GM23338 (cell line): ENCODE data around the gene ARL13A. TPM values are rescaled to one million over a fixed set of nuclear protein-coding genes. Genes with fewer than 3 reads are reported as not detected.
"Not testable (repeated sequence)": the region's sequence is repeated elsewhere in the genome, so short reads cannot be mapped to it uniquely, and the experiment has no call there.

Experiments used
- ATAC-seq: fragments of 200-7000 bp; cut with Tn5 transposase; 3 replicates; pipeline ENCODE4 v1.9.1; 2020
- DNase-seq: peaks from one replicate; pipeline ENCODE4 v3.0.0-alpha.2; 2015; ENCODE audit warnings: low spot score
- H2AFZ ChIP-seq: fragments of 200-600 bp; sonication (generic); 2 replicates; pipeline ENCODE4 v1.8.0; 2016; ENCODE audit warnings: antibody characterized with exemption, mild to moderate bottlenecking, moderate library complexity
- H3F3A ChIP-seq: fragments of 200-600 bp; sonication (generic); replicated peaks from 2 replicates; pipeline ENCODE4 v1.8.0; 2017; ENCODE audit warnings: antibody characterized with exemption, mixed run types, low read depth
- H3K27ac ChIP-seq: fragments of 200-600 bp; sonication (generic); 2 replicates; pipeline ENCODE4 v1.6.1; 2016; ENCODE audit warnings: low read depth
- H3K27me3 ChIP-seq: fragments of 200-600 bp; sonication (generic); 2 replicates; pipeline ENCODE4 v1.8.0; 2016; ENCODE audit warnings: mild to moderate bottlenecking, mixed run types, moderate library complexity; ENCODE audit not compliant: insufficient read depth
- H3K36me3 ChIP-seq: fragments of 200-600 bp; sonication (generic); 2 replicates; pipeline ENCODE4 v1.8.0; 2016; ENCODE audit warnings: mild to moderate bottlenecking; ENCODE audit not compliant: insufficient read depth
- H3K4me1 ChIP-seq: fragments of 200-600 bp; sonication (generic); 2 replicates; pipeline ENCODE4 v1.8.0; 2016; ENCODE audit warnings: mild to moderate bottlenecking, moderate library complexity; ENCODE audit not compliant: insufficient read depth
- H3K4me2 ChIP-seq: fragments of 200-600 bp; sonication (generic); 2 replicates; pipeline ENCODE4 v1.7.1; 2017; ENCODE audit warnings: mixed run types
- H3K4me3 ChIP-seq: fragments of 200-600 bp; sonication (generic); 2 replicates; pipeline ENCODE4 v1.6.1; 2016; ENCODE audit warnings: mixed run types
- H3K79me2 ChIP-seq: fragments of 200-600 bp; sonication (generic); replicated peaks from 2 replicates; pipeline ENCODE4 v1.8.0; 2017; ENCODE audit warnings: mild to moderate bottlenecking; ENCODE audit not compliant: insufficient read depth
- H3K9me2 ChIP-seq: fragments of 200-600 bp; sonication (generic); 2 replicates; pipeline ENCODE4 v1.8.0; 2017; ENCODE audit not compliant: insufficient read depth
- H4K20me1 ChIP-seq: fragments of 200-600 bp; sonication (generic); replicated peaks from 2 replicates; pipeline ENCODE4 v1.8.0; 2017; ENCODE audit warnings: mild to moderate bottlenecking; ENCODE audit not compliant: insufficient read depth
- H3K27ac Mint-ChIP-seq: 2 replicates; pipeline ENCODE4 v1.8.0; 2020; ENCODE audit warnings: inconsistent platforms, mild to moderate bottlenecking, moderate library complexity, mixed read lengths
- H3K27me3 Mint-ChIP-seq: 3 replicates; pipeline ENCODE4 v1.8.0; 2022; ENCODE audit warnings: low read depth, mild to moderate bottlenecking, moderate library complexity, mixed read lengths, inconsistent platforms; ENCODE audit not compliant: insufficient read depth, poor library complexity
- H3K36me3 Mint-ChIP-seq: 3 replicates; pipeline ENCODE4 v1.8.0; 2021; ENCODE audit warnings: low read depth, mild to moderate bottlenecking, inconsistent platforms, moderate library complexity, mixed read lengths
- H3K4me1 Mint-ChIP-seq: 3 replicates; pipeline ENCODE4 v1.8.0; 2020; ENCODE audit warnings: mild to moderate bottlenecking, inconsistent platforms, mixed read lengths
- H3K4me3 Mint-ChIP-seq: 3 replicates; pipeline ENCODE4 v1.8.0; 2021; ENCODE audit warnings: moderate library complexity, mild to moderate bottlenecking, inconsistent platforms, mixed read lengths
- H3K9me3 Mint-ChIP-seq: 3 replicates; pipeline ENCODE4 v1.8.0; 2020; ENCODE audit warnings: moderate library complexity, mild to moderate bottlenecking, inconsistent platforms, mixed read lengths
- CREB1 ChIP-seq: fragments of 250-450 bp; sonication (Bioruptor Pico); IDR thresholded peaks from 2 replicates; pipeline ENCODE4 v1.5.0; 2020; ENCODE audit warnings: low read depth, mild to moderate bottlenecking, moderate library complexity
- EZH2 ChIP-seq: fragments of 200-600 bp; sonication (generic); IDR thresholded peaks from one replicate; pipeline ENCODE4 v1.8.0; 2017; ENCODE audit warnings: antibody characterized with exemption, mild to moderate bottlenecking, low read depth; ENCODE audit not compliant: unreplicated experiment
- EZH2phosphoT487 ChIP-seq: fragments of 200-600 bp; sonication (generic); IDR thresholded peaks from one replicate; pipeline ENCODE4 v1.8.1; 2018; ENCODE audit warnings: antibody characterized with exemption; ENCODE audit not compliant: unreplicated experiment
- JUNB ChIP-seq: IDR thresholded peaks from one replicate; pipeline ENCODE4 v1.6.1; 2016; ENCODE audit warnings: antibody characterized with exemption; ENCODE audit not compliant: unreplicated experiment
- NANOG ChIP-seq: IDR thresholded peaks from 2 replicates; pipeline ENCODE4 v1.6.1; 2016; ENCODE audit warnings: antibody characterized with exemption, borderline replicate concordance
- POLR2AphosphoS5 ChIP-seq: IDR thresholded peaks from 2 replicates; pipeline ENCODE4 v1.6.1; 2016; ENCODE audit warnings: antibody characterized with exemption, low read depth
- ZNF331 ChIP-seq: fragments of 250-450 bp; sonication (Bioruptor Pico); IDR thresholded peaks from 2 replicates; pipeline ENCODE4 v1.5.0; 2020; ENCODE audit warnings: low read depth, mild to moderate bottlenecking, moderate library complexity
- polyA plus RNA-seq: library from polyadenylated mRNA; unstranded; fragments of >200 nt; fragmentation: Nextera tagmentation; extraction: Ambion mirVana; gene quantifications from 2 replicates; pipeline ENCODE4 v1.2.1, GENCODE V29; 2016
- total RNA-seq: library from RNA; depleted of rRNA; stranded (reverse); fragments of >200 nt; shearing (Covaris generic); gene quantifications from 2 replicates; pipeline ENCODE4 v1.2.3, GENCODE V29; 2014
- TF ChIP-seq, protein P1 (sequence below): IDR thresholded peaks from one replicate; pipeline ENCODE4 v1.6.1; 2018; ENCODE audit warnings: antibody characterized with exemption; ENCODE audit not compliant: unreplicated experiment
- TF ChIP-seq, protein P2 (sequence below): IDR thresholded peaks from 2 replicates; pipeline ENCODE4 v1.6.1; 2016; ENCODE audit warnings: antibody characterized with exemption

ARL13A gene
- total and polyA plus RNA-seq, 2 experiments from 2014 or later = not detected

DNA sequence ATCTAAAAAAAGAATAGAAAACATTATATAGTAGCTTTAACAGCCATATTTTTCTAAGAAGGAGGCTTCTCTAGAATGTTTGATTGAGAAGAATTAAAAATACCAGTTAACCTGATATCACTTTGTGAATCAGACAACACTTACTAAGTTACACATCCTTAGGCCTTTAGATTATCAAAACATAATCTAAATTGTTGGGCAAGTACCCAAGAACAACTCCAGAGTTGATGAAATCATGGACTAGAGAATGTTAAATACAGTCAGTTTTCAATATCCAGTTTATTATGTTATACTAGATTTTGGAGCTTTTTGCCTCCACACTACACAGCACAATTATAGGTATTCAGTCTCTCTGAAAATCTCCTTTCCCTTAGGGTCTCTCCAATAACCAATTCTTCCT lies 39.6 kb downstream of the ARL13A start (continued):
- TF ChIP-seq, protein P1, sequence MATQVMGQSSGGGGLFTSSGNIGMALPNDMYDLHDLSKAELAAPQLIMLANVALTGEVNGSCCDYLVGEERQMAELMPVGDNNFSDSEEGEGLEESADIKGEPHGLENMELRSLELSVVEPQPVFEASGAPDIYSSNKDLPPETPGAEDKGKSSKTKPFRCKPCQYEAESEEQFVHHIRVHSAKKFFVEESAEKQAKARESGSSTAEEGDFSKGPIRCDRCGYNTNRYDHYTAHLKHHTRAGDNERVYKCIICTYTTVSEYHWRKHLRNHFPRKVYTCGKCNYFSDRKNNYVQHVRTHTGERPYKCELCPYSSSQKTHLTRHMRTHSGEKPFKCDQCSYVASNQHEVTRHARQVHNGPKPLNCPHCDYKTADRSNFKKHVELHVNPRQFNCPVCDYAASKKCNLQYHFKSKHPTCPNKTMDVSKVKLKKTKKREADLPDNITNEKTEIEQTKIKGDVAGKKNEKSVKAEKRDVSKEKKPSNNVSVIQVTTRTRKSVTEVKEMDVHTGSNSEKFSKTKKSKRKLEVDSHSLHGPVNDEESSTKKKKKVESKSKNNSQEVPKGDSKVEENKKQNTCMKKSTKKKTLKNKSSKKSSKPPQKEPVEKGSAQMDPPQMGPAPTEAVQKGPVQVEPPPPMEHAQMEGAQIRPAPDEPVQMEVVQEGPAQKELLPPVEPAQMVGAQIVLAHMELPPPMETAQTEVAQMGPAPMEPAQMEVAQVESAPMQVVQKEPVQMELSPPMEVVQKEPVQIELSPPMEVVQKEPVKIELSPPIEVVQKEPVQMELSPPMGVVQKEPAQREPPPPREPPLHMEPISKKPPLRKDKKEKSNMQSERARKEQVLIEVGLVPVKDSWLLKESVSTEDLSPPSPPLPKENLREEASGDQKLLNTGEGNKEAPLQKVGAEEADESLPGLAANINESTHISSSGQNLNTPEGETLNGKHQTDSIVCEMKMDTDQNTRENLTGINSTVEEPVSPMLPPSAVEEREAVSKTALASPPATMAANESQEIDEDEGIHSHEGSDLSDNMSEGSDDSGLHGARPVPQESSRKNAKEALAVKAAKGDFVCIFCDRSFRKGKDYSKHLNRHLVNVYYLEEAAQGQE = no peak
- TF ChIP-seq, protein P2, sequence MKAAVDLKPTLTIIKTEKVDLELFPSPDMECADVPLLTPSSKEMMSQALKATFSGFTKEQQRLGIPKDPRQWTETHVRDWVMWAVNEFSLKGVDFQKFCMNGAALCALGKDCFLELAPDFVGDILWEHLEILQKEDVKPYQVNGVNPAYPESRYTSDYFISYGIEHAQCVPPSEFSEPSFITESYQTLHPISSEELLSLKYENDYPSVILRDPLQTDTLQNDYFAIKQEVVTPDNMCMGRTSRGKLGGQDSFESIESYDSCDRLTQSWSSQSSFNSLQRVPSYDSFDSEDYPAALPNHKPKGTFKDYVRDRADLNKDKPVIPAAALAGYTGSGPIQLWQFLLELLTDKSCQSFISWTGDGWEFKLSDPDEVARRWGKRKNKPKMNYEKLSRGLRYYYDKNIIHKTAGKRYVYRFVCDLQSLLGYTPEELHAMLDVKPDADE = no peak
- TF ChIP-seq POLR2AphosphoS5 = no peak
- no peak for TF ChIP-seq EZH2phosphoT487
- no peak for TF ChIP-seq JUNB

DNA sequence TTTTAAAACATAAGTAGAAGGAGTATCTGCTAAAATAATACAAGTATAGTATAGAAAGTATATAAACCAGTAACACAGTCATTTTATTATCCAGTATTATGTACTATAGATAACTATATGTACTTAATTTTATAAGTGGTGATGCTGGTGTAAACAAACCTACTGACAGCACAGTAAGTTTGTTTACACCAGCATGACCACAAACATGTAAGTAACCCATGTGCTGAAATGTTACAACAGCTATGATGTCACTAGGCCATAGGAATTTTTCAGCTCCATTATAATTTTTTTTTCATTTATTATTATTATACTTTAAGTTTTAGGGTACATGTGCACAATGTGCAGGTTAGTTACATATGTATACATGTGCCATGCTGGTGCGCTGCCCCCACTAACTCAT lies 42.5 kb downstream of the ARL13A start:
- DNase-seq, H3K4me3 ChIP-seq, H3K27ac Mint-ChIP-seq, H2AFZ ChIP-seq, H3K9me2 ChIP-seq, H3K9me3 Mint-ChIP-seq, H3K4me2 ChIP-seq, H3K27me3 Mint-ChIP-seq, H3K4me1 ChIP-seq, H3K4me3 Mint-ChIP-seq, ATAC-seq, H4K20me1 ChIP-seq, H3K27ac ChIP-seq, H3K36me3 ChIP-seq, H3K4me1 Mint-ChIP-seq, H3K79me2 ChIP-seq, H3F3A ChIP-seq, H3K27me3 ChIP-seq: not testable (repeated sequence)
- peaks cover 30% of the 10 kb centered on the region; the same call in 2 of the 3 replicates for H3K36me3 Mint-ChIP-seq

DNA sequence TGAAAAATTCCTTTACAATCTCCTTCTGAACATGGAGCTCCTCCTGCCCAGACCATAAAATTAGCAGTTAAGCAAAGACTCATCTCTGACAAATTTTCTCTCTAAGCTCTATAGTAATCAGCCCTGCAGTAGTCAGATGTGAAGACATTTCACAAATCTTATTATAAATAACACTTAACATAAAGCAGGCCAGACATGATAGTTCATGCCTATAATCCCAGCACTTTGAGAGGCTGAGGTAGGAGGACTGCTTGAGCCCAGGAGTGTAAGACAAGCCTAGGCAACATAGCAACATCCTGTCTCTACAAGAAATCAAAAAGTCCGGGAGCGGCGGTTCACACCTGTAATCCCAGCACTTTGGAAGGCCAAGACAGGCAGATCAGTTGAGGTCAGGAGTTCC lies 52.5 kb downstream of the ARL13A start:
- Mint-ChIP-seq H3K4me1 (no peaks in the 10 kb centered on the region), H3K4me3 (no peak overlapping the region), H3K27me3 (no peaks in the 10 kb centered on the region), H3K9me3 (no peaks in the 10 kb centered on the region), H3K27ac (no peak overlapping the region), H3K36me3 (peaks cover 26% of the 10 kb centered on the region; the same call in 2 of the 3 replicates)
- H4K20me1 ChIP-seq = no peaks in the 10 kb centered on the region
- H2AFZ ChIP-seq = no peak overlapping the region
- H3F3A ChIP-seq = no peaks in the 10 kb centered on the region
- no peak overlapping the region for H3K4me3 ChIP-seq
- no peaks in the 10 kb centered on the region for H3K79me2 ChIP-seq
- no peak overlapping the region for H3K4me2 ChIP-seq
- no peak overlapping the region for H3K27ac ChIP-seq
- no peaks in the 10 kb centered on the region for H3K9me2 ChIP-seq
- ATAC-seq (no peak), DNase-seq (no peak)
- no peaks in the 10 kb centered on the region for H3K27me3 ChIP-seq
- no peaks in the 10 kb centered on the region for H3K36me3 ChIP-seq
- H3K4me1 ChIP-seq = no peaks in the 10 kb centered on the region
- TF ChIP-seq EZH2phosphoT487 (no peak), CREB1 (CRISPR knock-in tag) (no peak), POLR2AphosphoS5 (no peak), EZH2 (no peak), ZNF331 (CRISPR knock-in tag) (no peak), NANOG (no peak)
